ENCODE results near the gene GLIS1. TPM values are rescaled to one million over a fixed set of nuclear protein-coding genes. Genes with fewer than 3 reads are reported as not detected.

Gene GLIS1
- total and polyA plus RNA-seq, 2 experiments from 2014 or later, result 0.13 to 1.3 TPM

GRCh38 chr1:53693773-53694717, 44.9 kb downstream of the GLIS1 start:
- H3K9me2 ChIP-seq (replicated peaks; ENCODE audit: insufficient read depth), result no peaks in the 10 kb centered on the region
- TF ChIP-seq EZH2phosphoT487 (IDR thresholded peaks at IDR 0.05; ENCODE audit: low read depth, severe bottlenecking, unreplicated experiment), result no peak
- TF ChIP-seq EZH2 (IDR thresholded peaks at IDR 0.05; ENCODE audit: borderline replicate concordance), result no peak
- no peak for TF ChIP-seq CTCF (IDR thresholded peaks at IDR 0.05; ENCODE audit: poor library complexity)
- H2AFZ ChIP-seq, result no peak overlapping the region
- no peaks in the 10 kb centered on the region for H3K79me2 ChIP-seq
- no peak overlapping the region for H3K4me3 ChIP-seq
- H4K20me1 ChIP-seq (ENCODE audit: insufficient read depth, poor library complexity, severe bottlenecking), result no peaks in the 10 kb centered on the region
- H3K4me1 ChIP-seq (ENCODE audit: insufficient read depth), result peaks cover 4% of the 10 kb centered on the region
- H3K9me3 ChIP-seq (ENCODE audit: low read depth), result no peaks in the 10 kb centered on the region
- no peaks in the 10 kb centered on the region for H3K27me3 ChIP-seq
- DNase-seq (ENCODE audit: low spot score), result no peak
- WGBS (ENCODE audit: low lambda C conversion rate, missing lambda C conversion rate), result 87% methylated on average over 20 of the region's 22 CpGs
- H3K36me3 ChIP-seq (replicated peaks; ENCODE audit: insufficient read depth, low read depth), result no peaks in the 10 kb centered on the region
- no peak overlapping the region for H3K4me2 ChIP-seq
- no peak overlapping the region for H3K27ac ChIP-seq

DNA sequence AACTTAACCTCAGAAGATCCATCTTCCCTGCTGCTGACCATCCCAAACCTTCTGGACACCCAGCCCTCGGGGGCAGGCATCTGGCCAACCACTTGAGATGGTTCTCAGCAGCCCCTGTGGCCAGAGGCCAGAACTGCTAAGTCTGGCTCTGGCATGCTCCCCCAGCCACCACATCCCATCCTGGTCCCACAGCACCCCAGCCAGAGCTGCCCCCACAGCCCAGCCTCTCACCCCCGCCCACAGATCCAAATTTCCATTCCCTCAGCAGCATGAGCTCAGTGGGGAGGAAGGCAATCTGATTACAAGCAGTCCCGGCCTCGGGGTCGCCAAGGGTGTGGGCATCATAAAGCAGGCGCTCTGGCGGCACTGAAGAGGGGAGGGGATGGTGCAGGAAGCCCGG, 45.6 kb downstream of the GLIS1 start:
- Histone ChIP-seq H3K9me2 (replicated peaks; ENCODE audit: insufficient read depth) (no peaks in the 10 kb centered on the region), H3K4me2 (no peak overlapping the region), H3K36me3 (replicated peaks; ENCODE audit: insufficient read depth, low read depth) (no peaks in the 10 kb centered on the region), H3K4me3 (no peak overlapping the region), H2AFZ (no peak overlapping the region), H4K20me1 (ENCODE audit: insufficient read depth, poor library complexity, severe bottlenecking) (no peaks in the 10 kb centered on the region), H3K4me1 (ENCODE audit: insufficient read depth) (peaks cover 4% of the 10 kb centered on the region), H3K27ac (no peak overlapping the region), H3K27me3 (no peaks in the 10 kb centered on the region), H3K9me3 (ENCODE audit: low read depth) (no peaks in the 10 kb centered on the region), H3K79me2 (no peaks in the 10 kb centered on the region)
- DNase-seq (ENCODE audit: low spot score), result no peak
- TF ChIP-seq CTCF (IDR thresholded peaks at IDR 0.05; ENCODE audit: poor library complexity) (no peak), EZH2 (IDR thresholded peaks at IDR 0.05; ENCODE audit: borderline replicate concordance) (no peak), EZH2phosphoT487 (IDR thresholded peaks at IDR 0.05; ENCODE audit: low read depth, severe bottlenecking, unreplicated experiment) (no peak)
- WGBS (ENCODE audit: low lambda C conversion rate, missing lambda C conversion rate), result 61% methylated on average over 8 of the region's 8 CpGs

GRCh38 chr1:53691326-53691725, 47.6 kb downstream of the GLIS1 start:
- TF ChIP-seq EZH2phosphoT487 (IDR thresholded peaks at IDR 0.05; ENCODE audit: low read depth, severe bottlenecking, unreplicated experiment), result no peak
- no peak for TF ChIP-seq CTCF (IDR thresholded peaks at IDR 0.05; ENCODE audit: poor library complexity)
- no peak for TF ChIP-seq EZH2 (IDR thresholded peaks at IDR 0.05; ENCODE audit: borderline replicate concordance)
- H3K9me3 ChIP-seq (ENCODE audit: low read depth), result no peaks in the 10 kb centered on the region
- no peak for DNase-seq (ENCODE audit: low spot score)
- no peak overlapping the region for H3K4me3 ChIP-seq
- no peaks in the 10 kb centered on the region for H4K20me1 ChIP-seq (ENCODE audit: insufficient read depth, poor library complexity, severe bottlenecking)
- H2AFZ ChIP-seq, result no peak overlapping the region
- no peaks in the 10 kb centered on the region for H3K9me2 ChIP-seq (replicated peaks; ENCODE audit: insufficient read depth)
- 92% methylated on average over 7 of the region's 7 CpGs for WGBS (ENCODE audit: low lambda C conversion rate, missing lambda C conversion rate)
- H3K4me2 ChIP-seq, result no peak overlapping the region
- no peak overlapping the region for H3K27ac ChIP-seq
- H3K79me2 ChIP-seq, result no peaks in the 10 kb centered on the region
- no peaks in the 10 kb centered on the region for H3K27me3 ChIP-seq
- H3K4me1 ChIP-seq (ENCODE audit: insufficient read depth), result peaks cover 6% of the 10 kb centered on the region
- H3K36me3 ChIP-seq (replicated peaks; ENCODE audit: insufficient read depth, low read depth), result no peaks in the 10 kb centered on the region
